GM23338 (cell line): Measurements from ENCODE around the gene PSKH1. TPM values are rescaled to one million over a fixed set of nuclear protein-coding genes. Genes with fewer than 3 reads are reported as not detected.

Source experiments
- ATAC-seq: fragments of 200-7000 bp; cut with Tn5 transposase; 3 replicates; pipeline ENCODE4 v1.9.1; 2020
- DNase-seq: peaks from one replicate; pipeline ENCODE4 v3.0.0-alpha.2; 2015; ENCODE audit warnings: low spot score
- H2AFZ ChIP-seq: fragments of 200-600 bp; sonication (generic); 2 replicates; pipeline ENCODE4 v1.8.0; 2016; ENCODE audit warnings: antibody characterized with exemption, mild to moderate bottlenecking, moderate library complexity
- H3F3A ChIP-seq: fragments of 200-600 bp; sonication (generic); replicated peaks from 2 replicates; pipeline ENCODE4 v1.8.0; 2017; ENCODE audit warnings: antibody characterized with exemption, mixed run types, low read depth
- H3K27ac ChIP-seq: fragments of 200-600 bp; sonication (generic); 2 replicates; pipeline ENCODE4 v1.6.1; 2016; ENCODE audit warnings: low read depth
- H3K27me3 ChIP-seq: fragments of 200-600 bp; sonication (generic); 2 replicates; pipeline ENCODE4 v1.8.0; 2016; ENCODE audit warnings: mild to moderate bottlenecking, mixed run types, moderate library complexity; ENCODE audit not compliant: insufficient read depth
- H3K36me3 ChIP-seq: fragments of 200-600 bp; sonication (generic); 2 replicates; pipeline ENCODE4 v1.8.0; 2016; ENCODE audit warnings: mild to moderate bottlenecking; ENCODE audit not compliant: insufficient read depth
- H3K4me1 ChIP-seq: fragments of 200-600 bp; sonication (generic); 2 replicates; pipeline ENCODE4 v1.8.0; 2016; ENCODE audit warnings: mild to moderate bottlenecking, moderate library complexity; ENCODE audit not compliant: insufficient read depth
- H3K4me2 ChIP-seq: fragments of 200-600 bp; sonication (generic); 2 replicates; pipeline ENCODE4 v1.7.1; 2017; ENCODE audit warnings: mixed run types
- H3K4me3 ChIP-seq: fragments of 200-600 bp; sonication (generic); 2 replicates; pipeline ENCODE4 v1.6.1; 2016; ENCODE audit warnings: mixed run types
- H3K79me2 ChIP-seq: fragments of 200-600 bp; sonication (generic); replicated peaks from 2 replicates; pipeline ENCODE4 v1.8.0; 2017; ENCODE audit warnings: mild to moderate bottlenecking; ENCODE audit not compliant: insufficient read depth
- H3K9me2 ChIP-seq: fragments of 200-600 bp; sonication (generic); 2 replicates; pipeline ENCODE4 v1.8.0; 2017; ENCODE audit not compliant: insufficient read depth
- H4K20me1 ChIP-seq: fragments of 200-600 bp; sonication (generic); replicated peaks from 2 replicates; pipeline ENCODE4 v1.8.0; 2017; ENCODE audit warnings: mild to moderate bottlenecking; ENCODE audit not compliant: insufficient read depth
- H3K27ac Mint-ChIP-seq: 2 replicates; pipeline ENCODE4 v1.8.0; 2020; ENCODE audit warnings: inconsistent platforms, mild to moderate bottlenecking, moderate library complexity, mixed read lengths
- H3K27me3 Mint-ChIP-seq: 3 replicates; pipeline ENCODE4 v1.8.0; 2022; ENCODE audit warnings: low read depth, mild to moderate bottlenecking, moderate library complexity, mixed read lengths, inconsistent platforms; ENCODE audit not compliant: insufficient read depth, poor library complexity
- H3K36me3 Mint-ChIP-seq: 3 replicates; pipeline ENCODE4 v1.8.0; 2021; ENCODE audit warnings: low read depth, mild to moderate bottlenecking, inconsistent platforms, moderate library complexity, mixed read lengths
- H3K4me1 Mint-ChIP-seq: 3 replicates; pipeline ENCODE4 v1.8.0; 2020; ENCODE audit warnings: mild to moderate bottlenecking, inconsistent platforms, mixed read lengths
- H3K4me3 Mint-ChIP-seq: 3 replicates; pipeline ENCODE4 v1.8.0; 2021; ENCODE audit warnings: moderate library complexity, mild to moderate bottlenecking, inconsistent platforms, mixed read lengths
- H3K9me3 Mint-ChIP-seq: 3 replicates; pipeline ENCODE4 v1.8.0; 2020; ENCODE audit warnings: moderate library complexity, mild to moderate bottlenecking, inconsistent platforms, mixed read lengths
- CREB1 ChIP-seq: fragments of 250-450 bp; sonication (Bioruptor Pico); IDR thresholded peaks from 2 replicates; pipeline ENCODE4 v1.5.0; 2020; ENCODE audit warnings: low read depth, mild to moderate bottlenecking, moderate library complexity
- EZH2 ChIP-seq: fragments of 200-600 bp; sonication (generic); IDR thresholded peaks from one replicate; pipeline ENCODE4 v1.8.0; 2017; ENCODE audit warnings: antibody characterized with exemption, mild to moderate bottlenecking, low read depth; ENCODE audit not compliant: unreplicated experiment
- EZH2phosphoT487 ChIP-seq: fragments of 200-600 bp; sonication (generic); IDR thresholded peaks from one replicate; pipeline ENCODE4 v1.8.1; 2018; ENCODE audit warnings: antibody characterized with exemption; ENCODE audit not compliant: unreplicated experiment
- JUNB ChIP-seq: IDR thresholded peaks from one replicate; pipeline ENCODE4 v1.6.1; 2016; ENCODE audit warnings: antibody characterized with exemption; ENCODE audit not compliant: unreplicated experiment
- NANOG ChIP-seq: IDR thresholded peaks from 2 replicates; pipeline ENCODE4 v1.6.1; 2016; ENCODE audit warnings: antibody characterized with exemption, borderline replicate concordance
- POLR2AphosphoS5 ChIP-seq: IDR thresholded peaks from 2 replicates; pipeline ENCODE4 v1.6.1; 2016; ENCODE audit warnings: antibody characterized with exemption, low read depth
- STAT1 ChIP-seq: IDR thresholded peaks from one replicate; pipeline ENCODE4 v1.6.1; 2016; ENCODE audit warnings: antibody characterized with exemption; ENCODE audit not compliant: unreplicated experiment
- ZNF114 ChIP-seq: fragments of 250-450 bp; sonication (Bioruptor Pico); IDR thresholded peaks from 2 replicates; pipeline ENCODE4 v1.5.0; 2020; ENCODE audit warnings: mild to moderate bottlenecking, moderate library complexity
- ZNF331 ChIP-seq: fragments of 250-450 bp; sonication (Bioruptor Pico); IDR thresholded peaks from 2 replicates; pipeline ENCODE4 v1.5.0; 2020; ENCODE audit warnings: low read depth, mild to moderate bottlenecking, moderate library complexity
- polyA plus RNA-seq: library from polyadenylated mRNA; unstranded; fragments of >200 nt; fragmentation: Nextera tagmentation; extraction: Ambion mirVana; gene quantifications from 2 replicates; pipeline ENCODE4 v1.2.1, GENCODE V29; 2016
- total RNA-seq: library from RNA; depleted of rRNA; stranded (reverse); fragments of >200 nt; shearing (Covaris generic); gene quantifications from 2 replicates; pipeline ENCODE4 v1.2.3, GENCODE V29; 2014
- TF ChIP-seq, protein P1 (sequence below): fragments of 250-450 bp; sonication (Bioruptor Pico); IDR thresholded peaks from 2 replicates; pipeline ENCODE4 v1.5.0; 2020; ENCODE audit warnings: mild to moderate bottlenecking, moderate library complexity
- TF ChIP-seq, protein P2 (sequence below): IDR thresholded peaks from one replicate; pipeline ENCODE4 v1.6.1; 2018; ENCODE audit warnings: antibody characterized with exemption; ENCODE audit not compliant: unreplicated experiment
- TF ChIP-seq, protein P3 (sequence below): IDR thresholded peaks from 2 replicates; pipeline ENCODE4 v1.6.1; 2016; ENCODE audit warnings: antibody characterized with exemption
- TF ChIP-seq, protein P4 (sequence below), 2 experiments: fragments of 200-600 bp in 1 of 2; sonication (generic) in 1 of 2; conservative IDR thresholded peaks; 2 replicates each; pipeline versions ENCODE4 v1.5.1 to v1.6.1; 2016 to 2017; ENCODE audit warnings: antibody characterized with exemption in 2 of 2, low read depth in 2 of 2, mild to moderate bottlenecking in 2 of 2, moderate library complexity in 1 of 2

PSKH1 gene
- total and polyA plus RNA-seq, 2 experiments from 2014 or later, result 14.3 to 23.9 TPM

DNA sequence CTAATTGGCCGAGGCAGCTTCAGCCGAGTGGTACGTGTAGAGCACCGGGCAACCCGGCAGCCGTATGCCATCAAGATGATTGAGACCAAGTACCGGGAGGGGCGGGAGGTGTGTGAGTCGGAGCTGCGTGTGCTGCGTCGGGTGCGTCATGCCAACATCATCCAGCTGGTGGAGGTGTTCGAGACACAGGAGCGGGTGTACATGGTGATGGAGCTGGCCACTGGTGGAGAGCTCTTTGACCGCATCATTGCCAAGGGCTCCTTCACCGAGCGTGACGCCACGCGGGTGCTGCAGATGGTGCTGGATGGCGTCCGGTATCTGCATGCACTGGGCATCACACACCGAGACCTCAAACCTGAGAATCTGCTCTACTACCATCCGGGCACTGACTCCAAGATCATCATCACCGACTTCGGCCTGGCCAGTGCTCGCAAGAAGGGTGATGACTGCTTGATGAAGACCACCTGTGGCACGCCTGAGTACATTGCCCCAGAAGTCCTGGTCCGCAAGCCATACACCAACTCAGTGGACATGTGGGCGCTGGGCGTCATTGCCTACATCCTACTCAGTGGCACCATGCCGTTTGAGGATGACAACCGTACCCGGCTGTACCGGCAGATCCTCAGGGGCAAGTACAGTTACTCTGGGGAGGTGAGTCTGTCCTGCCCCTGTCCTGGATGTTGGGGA is 16.1 kb downstream of the PSKH1 start:
- DNase-seq, result no peak
- Histone ChIP-seq H3K4me2 (no peak overlapping the region), H3K27me3 (no peaks in the 10 kb centered on the region), H4K20me1 (peaks cover 4% of the 10 kb centered on the region; the same call in 1 of the 2 replicates), H2AFZ (no peak overlapping the region), H3K9me2 (no peaks in the 10 kb centered on the region), H3K4me1 (no peaks in the 10 kb centered on the region), H3K36me3 (no peaks in the 10 kb centered on the region; the same call in 1 of the 2 replicates), H3F3A (0 out of 2 replicates have a peak, but pooled peaks cover 3% of the 10 kb centered on the region), H3K79me2 (0 out of 2 replicates have a peak, but pooled peaks cover 3% of the 10 kb centered on the region), H3K27ac (no peak overlapping the region), H3K4me3 (no peak overlapping the region)
- Mint-ChIP-seq H3K4me3 (no peak overlapping the region), H3K36me3 (peaks cover 19% of the 10 kb centered on the region), H3K27ac (no peak overlapping the region), H3K27me3 (no peaks in the 10 kb centered on the region), H3K4me1 (peaks cover 3% of the 10 kb centered on the region; the same call in 2 of the 3 replicates), H3K9me3 (no peaks in the 10 kb centered on the region)
- no peak for TF ChIP-seq EZH2
- TF ChIP-seq, protein P1, sequence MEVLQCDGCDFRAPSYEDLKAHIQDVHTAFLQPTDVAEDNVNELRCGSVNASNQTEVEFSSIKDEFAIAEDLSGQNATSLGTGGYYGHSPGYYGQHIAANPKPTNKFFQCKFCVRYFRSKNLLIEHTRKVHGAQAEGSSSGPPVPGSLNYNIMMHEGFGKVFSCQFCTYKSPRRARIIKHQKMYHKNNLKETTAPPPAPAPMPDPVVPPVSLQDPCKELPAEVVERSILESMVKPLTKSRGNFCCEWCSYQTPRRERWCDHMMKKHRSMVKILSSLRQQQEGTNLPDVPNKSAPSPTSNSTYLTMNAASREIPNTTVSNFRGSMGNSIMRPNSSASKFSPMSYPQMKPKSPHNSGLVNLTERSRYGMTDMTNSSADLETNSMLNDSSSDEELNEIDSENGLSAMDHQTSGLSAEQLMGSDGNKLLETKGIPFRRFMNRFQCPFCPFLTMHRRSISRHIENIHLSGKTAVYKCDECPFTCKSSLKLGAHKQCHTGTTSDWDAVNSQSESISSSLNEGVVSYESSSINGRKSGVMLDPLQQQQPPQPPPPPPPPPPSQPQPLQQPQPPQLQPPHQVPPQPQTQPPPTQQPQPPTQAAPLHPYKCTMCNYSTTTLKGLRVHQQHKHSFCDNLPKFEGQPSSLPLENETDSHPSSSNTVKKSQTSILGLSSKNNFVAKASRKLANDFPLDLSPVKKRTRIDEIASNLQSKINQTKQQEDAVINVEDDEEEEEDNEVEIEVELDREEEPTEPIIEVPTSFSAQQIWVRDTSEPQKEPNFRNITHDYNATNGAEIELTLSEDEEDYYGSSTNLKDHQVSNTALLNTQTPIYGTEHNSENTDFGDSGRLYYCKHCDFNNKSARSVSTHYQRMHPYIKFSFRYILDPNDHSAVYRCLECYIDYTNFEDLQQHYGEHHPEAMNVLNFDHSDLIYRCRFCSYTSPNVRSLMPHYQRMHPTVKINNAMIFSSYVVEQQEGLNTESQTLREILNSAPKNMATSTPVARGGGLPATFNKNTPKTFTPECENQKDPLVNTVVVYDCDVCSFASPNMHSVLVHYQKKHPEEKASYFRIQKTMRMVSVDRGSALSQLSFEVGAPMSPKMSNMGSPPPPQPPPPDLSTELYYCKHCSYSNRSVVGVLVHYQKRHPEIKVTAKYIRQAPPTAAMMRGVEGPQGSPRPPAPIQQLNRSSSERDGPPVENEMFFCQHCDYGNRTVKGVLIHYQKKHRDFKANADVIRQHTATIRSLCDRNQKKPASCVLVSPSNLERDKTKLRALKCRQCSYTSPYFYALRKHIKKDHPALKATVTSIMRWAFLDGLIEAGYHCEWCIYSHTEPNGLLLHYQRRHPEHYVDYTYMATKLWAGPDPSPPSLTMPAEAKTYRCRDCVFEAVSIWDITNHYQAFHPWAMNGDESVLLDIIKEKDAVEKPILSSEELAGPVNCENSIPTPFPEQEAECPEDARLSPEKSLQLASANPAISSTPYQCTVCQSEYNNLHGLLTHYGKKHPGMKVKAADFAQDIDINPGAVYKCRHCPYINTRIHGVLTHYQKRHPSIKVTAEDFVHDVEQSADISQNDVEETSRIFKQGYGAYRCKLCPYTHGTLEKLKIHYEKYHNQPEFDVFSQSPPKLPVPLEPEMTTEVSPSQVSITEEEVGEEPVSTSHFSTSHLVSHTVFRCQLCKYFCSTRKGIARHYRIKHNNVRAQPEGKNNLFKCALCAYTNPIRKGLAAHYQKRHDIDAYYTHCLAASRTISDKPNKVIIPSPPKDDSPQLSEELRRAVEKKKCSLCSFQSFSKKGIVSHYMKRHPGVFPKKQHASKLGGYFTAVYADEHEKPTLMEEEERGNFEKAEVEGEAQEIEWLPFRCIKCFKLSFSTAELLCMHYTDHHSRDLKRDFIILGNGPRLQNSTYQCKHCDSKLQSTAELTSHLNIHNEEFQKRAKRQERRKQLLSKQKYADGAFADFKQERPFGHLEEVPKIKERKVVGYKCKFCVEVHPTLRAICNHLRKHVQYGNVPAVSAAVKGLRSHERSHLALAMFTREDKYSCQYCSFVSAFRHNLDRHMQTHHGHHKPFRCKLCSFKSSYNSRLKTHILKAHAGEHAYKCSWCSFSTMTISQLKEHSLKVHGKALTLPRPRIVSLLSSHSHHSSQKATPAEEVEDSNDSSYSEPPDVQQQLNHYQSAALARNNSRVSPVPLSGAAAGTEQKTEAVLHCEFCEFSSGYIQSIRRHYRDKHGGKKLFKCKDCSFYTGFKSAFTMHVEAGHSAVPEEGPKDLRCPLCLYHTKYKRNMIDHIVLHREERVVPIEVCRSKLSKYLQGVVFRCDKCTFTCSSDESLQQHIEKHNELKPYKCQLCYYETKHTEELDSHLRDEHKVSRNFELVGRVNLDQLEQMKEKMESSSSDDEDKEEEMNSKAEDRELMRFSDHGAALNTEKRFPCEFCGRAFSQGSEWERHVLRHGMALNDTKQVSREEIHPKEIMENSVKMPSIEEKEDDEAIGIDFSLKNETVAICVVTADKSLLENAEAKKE, result no peak
- TF ChIP-seq POLR2AphosphoS5, result no peak
- no peak for TF ChIP-seq JUNB
- TF ChIP-seq NANOG, result no peak
- TF ChIP-seq, protein P2, sequence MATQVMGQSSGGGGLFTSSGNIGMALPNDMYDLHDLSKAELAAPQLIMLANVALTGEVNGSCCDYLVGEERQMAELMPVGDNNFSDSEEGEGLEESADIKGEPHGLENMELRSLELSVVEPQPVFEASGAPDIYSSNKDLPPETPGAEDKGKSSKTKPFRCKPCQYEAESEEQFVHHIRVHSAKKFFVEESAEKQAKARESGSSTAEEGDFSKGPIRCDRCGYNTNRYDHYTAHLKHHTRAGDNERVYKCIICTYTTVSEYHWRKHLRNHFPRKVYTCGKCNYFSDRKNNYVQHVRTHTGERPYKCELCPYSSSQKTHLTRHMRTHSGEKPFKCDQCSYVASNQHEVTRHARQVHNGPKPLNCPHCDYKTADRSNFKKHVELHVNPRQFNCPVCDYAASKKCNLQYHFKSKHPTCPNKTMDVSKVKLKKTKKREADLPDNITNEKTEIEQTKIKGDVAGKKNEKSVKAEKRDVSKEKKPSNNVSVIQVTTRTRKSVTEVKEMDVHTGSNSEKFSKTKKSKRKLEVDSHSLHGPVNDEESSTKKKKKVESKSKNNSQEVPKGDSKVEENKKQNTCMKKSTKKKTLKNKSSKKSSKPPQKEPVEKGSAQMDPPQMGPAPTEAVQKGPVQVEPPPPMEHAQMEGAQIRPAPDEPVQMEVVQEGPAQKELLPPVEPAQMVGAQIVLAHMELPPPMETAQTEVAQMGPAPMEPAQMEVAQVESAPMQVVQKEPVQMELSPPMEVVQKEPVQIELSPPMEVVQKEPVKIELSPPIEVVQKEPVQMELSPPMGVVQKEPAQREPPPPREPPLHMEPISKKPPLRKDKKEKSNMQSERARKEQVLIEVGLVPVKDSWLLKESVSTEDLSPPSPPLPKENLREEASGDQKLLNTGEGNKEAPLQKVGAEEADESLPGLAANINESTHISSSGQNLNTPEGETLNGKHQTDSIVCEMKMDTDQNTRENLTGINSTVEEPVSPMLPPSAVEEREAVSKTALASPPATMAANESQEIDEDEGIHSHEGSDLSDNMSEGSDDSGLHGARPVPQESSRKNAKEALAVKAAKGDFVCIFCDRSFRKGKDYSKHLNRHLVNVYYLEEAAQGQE, result no peak
- no peak for TF ChIP-seq ZNF331 (CRISPR knock-in tag)
- TF ChIP-seq CREB1 (CRISPR knock-in tag), result no peak
- no peak for TF ChIP-seq ZNF114 (CRISPR knock-in tag)
- TF ChIP-seq, protein P3, sequence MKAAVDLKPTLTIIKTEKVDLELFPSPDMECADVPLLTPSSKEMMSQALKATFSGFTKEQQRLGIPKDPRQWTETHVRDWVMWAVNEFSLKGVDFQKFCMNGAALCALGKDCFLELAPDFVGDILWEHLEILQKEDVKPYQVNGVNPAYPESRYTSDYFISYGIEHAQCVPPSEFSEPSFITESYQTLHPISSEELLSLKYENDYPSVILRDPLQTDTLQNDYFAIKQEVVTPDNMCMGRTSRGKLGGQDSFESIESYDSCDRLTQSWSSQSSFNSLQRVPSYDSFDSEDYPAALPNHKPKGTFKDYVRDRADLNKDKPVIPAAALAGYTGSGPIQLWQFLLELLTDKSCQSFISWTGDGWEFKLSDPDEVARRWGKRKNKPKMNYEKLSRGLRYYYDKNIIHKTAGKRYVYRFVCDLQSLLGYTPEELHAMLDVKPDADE, result no peak
- TF ChIP-seq STAT1, result no peak
- no peak for TF ChIP-seq EZH2phosphoT487
- TF ChIP-seq, protein P4, sequence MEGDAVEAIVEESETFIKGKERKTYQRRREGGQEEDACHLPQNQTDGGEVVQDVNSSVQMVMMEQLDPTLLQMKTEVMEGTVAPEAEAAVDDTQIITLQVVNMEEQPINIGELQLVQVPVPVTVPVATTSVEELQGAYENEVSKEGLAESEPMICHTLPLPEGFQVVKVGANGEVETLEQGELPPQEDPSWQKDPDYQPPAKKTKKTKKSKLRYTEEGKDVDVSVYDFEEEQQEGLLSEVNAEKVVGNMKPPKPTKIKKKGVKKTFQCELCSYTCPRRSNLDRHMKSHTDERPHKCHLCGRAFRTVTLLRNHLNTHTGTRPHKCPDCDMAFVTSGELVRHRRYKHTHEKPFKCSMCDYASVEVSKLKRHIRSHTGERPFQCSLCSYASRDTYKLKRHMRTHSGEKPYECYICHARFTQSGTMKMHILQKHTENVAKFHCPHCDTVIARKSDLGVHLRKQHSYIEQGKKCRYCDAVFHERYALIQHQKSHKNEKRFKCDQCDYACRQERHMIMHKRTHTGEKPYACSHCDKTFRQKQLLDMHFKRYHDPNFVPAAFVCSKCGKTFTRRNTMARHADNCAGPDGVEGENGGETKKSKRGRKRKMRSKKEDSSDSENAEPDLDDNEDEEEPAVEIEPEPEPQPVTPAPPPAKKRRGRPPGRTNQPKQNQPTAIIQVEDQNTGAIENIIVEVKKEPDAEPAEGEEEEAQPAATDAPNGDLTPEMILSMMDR (conservative IDR thresholded peaks at IDR 0.05; ENCODE audit: low read depth in 2 of 2), result no peak
- no peak for ATAC-seq
